Stimulated activated CD8-positive, alpha-beta memory T cell treated with anti-CD3 and anti-CD28 coated beads, Interleukin-2, amount 100 ng/mL, for 48 hours (primary cell): ENCODE data around the gene HIC1.

ENCODE experiments used
- DNase-seq, 2 donors: peaks; one replicate each; pipeline ENCODE4 v3.0.0-alpha.2; 2020; ENCODE audit warnings: low read depth in 2 of 2

Gene HIC1

DNA sequence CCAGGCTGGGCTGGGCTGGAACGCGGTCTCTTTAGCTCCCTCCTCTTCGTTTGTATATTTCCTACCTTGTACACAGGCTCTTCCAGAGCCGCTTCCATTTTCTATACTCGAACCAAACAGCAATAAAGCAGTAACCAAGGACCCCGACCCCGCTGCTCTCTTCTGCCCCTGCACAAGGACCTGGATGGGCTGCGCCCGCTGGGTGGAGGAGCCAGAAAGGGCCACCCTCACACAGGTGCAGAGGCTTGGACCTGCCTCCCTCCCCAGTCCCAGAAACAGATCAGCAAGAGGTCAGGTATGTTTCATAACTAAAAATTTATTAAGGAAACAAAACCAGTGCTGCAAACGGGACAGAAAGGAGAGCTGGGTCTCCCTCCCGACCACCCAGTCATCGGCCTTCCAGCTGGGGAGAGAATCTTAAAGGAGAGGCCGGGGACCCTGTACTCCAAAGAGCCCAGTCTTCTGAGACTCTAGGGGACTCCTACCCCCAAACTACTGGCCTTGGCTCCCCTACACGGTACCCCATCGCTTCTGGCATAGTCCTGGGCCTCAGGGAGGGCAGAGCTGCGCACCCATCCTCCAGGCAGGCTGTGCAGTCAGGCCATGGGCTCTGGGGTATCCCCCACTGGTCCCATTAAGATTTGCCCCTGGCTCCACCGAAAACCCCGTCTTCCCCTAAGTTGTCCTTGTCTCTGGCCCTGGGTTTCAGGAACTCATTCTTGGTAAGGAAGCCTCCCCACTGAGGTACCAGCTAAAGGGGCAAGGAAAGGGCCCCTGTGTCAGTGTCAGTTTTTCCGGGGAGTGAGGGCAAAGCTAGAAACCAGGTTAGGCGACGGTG lies 4.9 kb downstream of the HIC1 start:
- no peak for DNase-seq

DNA sequence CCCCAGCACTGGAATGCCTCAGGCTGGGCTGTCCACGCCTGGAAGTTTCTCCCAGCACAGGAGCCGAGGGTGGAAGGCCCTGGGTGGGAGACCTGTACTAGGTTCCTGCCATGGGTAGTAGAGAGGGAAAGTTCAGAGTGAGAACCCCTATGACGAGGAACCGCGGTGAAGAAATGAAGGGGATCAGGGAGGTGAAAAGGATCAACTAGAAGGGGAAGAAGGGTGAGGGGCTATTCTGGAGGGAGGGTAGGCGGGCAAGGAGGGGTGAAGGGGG lies 5.4 kb downstream of the HIC1 start:
- no peak for DNase-seq

DNA sequence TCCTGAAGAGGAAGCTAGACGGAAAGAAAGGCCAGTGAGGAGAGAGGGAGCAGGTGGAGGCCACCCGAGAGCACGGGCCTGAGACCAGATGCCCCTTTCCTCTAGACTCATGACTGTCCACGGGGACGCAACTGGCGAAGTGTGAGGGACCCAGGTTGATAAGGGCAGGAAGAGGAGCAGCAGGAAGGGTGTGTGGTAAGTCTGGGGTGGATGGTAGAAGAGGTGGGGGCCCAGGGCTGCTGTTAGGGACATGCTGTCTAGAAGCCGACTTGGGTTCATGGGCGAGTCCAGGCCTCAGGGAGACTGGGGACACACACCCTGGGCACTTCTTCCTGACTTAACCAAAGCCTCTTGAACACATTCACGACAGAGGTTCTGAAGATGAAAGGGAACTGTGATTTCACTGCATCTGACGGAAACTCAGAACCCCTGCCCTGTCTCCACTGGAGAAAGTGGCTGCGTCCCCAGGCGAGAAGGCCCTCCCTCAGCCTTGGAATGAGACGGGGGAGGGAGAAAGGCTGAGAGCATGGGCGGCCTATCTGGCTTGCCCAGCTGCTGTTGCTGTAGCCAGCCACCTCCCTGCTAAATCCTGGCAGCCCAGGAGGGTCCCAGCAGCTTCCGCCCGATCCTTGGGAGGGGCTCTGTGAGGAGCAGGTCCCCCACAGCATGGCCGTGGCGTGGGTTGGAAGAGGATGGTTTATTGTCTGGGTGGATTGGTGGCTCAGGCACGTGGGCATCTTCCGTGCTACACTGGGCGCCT lies 6.0 kb downstream of the HIC1 start:
- DNase-seq: no peak

DNA sequence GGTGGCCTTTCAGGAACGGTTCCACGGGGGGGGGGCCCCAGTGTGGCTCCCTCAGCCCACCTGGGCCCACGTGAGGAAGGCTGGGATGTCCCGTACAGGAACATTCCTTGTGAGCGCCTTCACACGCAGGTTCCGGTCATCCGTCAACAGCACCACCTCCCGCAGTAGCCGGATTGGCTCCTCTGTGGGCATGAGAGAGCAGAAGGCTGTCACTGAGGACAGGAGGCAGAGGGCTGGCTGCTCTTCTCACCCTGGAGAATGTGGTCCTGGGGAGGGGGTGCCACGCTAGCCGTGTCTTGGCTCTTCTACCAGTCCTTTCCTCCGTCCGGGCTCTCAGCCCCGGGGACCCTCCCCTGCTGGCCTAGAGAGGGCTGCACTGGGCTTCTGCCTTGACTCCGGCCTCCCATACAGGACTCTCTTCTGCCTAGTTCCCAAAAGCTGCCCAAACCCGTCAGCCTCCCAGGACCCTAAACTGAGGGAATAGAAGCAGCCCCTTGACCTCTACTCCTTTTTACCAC lies 6.6 kb downstream of the HIC1 start:
- DNase-seq: no peak

DNA sequence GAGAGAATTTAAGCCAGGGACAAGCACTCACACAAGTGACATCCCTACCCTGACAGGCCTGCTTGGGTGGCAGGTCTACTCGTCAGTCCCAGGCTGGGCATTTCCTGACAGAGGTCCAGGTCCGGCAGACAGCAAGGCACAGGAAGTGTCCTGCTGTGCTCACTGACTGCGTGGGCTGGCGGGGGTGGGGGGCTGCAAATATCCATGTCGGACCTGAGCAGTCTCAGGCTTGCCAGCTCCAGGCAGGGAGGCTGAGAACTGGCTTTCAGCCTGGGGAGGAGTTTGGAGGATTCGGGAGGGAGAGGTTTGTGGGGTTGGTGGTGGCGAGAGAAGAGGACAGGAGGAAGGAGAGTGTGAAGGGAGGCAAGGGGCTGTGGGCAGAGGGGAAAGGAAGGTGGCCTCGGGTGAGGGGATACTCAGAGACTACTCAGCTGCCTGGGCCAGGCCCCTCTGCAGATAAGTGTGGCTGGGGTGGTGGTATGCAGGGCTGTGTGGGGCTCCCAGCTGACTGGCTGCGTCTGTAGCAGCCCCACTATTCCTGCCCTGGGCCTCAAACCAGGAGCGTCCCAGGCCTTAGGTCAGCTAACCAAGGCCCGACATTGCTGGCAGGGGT lies 7.8 kb downstream of the HIC1 start:
- DNase-seq: no peak

DNA sequence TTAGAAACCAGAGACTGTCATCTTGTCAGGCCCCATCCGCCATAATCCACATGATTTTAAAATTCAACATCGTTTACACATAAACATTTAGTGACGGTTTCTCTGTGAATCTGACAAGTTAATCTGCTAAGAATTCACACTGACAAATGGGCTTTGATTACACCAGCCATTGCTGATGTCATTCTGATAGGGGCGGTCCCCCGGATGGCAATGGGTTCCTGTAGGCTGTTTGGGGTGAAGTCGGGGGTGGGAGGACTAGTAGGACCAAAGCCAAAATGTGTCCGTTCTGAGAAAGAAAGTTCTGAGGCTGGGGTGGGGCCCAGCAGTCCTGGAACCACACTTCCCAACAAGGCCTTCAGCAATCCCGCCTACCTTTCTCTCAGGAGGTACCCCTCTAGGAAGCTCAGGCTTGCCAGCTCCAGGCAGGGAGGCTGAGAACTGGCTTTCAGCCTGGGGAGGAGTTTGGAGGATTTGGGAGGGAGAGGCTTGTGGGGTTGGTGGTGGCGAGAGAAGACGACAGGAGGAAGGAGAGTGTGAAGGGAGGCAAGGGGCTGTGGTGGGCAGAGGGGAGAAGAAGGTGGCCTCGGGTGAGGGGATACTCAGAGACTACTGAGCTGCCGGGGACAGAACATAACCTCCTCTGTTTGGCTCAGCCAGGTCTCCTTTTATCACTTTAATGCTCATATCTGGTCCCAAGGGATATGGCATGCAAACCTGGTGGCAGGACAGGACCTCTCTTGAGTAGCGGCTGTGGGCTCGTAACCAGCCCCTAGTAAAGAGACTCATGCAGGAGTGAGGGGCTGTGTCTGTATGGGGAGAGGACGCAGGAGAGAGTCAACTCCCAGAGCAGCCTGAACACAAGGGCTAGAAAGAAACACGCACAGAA lies 8.6 kb downstream of the HIC1 start:
- no peak for DNase-seq

DNA sequence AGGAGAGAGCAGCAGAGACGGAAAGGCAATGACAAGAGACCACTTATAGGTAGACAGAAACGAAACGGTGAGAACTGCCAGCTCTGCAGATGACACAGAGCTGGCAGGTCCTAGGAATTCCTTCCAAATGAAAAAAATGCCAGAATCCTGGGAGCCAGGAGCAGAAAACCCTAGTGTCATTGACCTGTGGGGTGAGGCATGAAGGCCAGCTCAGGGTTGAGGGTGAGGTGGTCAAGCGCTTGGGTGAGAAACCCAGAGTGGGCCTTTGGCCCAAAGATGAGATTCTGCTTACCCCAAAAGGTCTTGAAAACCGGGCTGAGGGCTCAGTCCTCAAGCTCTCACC lies 9.2 kb downstream of the HIC1 start:
- no peak for DNase-seq

DNA sequence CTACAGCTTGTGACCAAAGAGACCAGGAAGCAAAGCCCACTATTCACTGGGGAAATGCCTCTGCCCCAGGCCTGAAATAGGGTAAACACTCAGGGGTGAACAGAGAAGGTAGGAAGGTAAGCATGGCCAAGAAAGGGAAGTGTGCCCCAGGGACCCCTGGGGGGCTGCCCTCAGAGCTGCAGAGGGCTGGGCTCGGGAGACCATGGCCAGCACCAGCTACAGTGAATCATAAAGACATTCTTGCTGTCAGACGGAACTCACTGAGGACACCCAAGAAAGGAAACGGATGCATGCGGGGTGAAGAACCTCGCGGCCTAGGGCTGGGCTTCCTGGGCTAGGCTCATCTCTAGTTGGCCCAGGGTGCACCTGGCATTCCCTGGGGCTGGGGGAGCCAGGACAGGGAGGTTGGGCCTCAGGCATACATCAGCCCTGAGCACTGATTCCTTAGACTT lies 9.6 kb downstream of the HIC1 start:
- no peak for DNase-seq

DNA sequence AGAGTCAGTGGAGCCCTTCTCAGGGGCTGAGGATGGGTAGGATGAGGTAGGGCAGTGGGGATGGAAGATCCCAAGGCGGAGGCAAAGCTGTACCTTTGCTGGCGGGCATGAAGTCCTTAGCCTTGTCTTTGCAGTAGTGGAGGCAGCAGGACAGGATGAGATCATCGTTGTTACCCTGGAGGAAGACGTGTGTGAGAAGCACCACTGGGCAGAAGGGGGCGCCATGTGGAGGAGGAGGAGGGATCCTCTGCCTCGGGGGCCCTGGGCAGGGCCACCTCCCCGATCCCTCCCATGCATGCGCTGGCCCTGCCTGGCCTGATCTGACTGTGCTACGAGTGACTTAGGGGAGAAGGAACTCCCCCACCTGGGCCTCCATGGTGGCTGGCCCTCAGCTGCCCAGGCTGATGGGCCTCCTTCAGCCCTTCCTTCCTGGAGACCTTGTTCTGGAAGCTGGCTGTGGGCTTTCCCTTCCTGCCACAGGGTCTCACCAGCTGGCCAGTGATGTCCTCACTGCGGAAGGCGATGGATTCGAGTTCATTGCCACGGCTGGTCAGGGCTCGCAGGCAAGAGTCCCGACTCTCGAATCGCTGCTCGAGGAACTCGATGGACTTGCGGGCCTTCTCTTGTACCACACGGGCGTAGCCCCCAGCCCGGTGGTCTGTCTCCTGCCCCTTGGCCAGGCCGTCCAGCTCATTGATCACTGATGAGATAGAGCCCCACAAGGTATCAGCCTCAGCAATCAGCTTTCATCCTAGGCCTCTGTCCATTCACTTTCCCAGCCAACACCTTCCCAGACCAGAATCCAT lies 10.3 kb downstream of the HIC1 start:
- peak in 1 of 2 donors; percentile 68 for DNase-seq

DNA sequence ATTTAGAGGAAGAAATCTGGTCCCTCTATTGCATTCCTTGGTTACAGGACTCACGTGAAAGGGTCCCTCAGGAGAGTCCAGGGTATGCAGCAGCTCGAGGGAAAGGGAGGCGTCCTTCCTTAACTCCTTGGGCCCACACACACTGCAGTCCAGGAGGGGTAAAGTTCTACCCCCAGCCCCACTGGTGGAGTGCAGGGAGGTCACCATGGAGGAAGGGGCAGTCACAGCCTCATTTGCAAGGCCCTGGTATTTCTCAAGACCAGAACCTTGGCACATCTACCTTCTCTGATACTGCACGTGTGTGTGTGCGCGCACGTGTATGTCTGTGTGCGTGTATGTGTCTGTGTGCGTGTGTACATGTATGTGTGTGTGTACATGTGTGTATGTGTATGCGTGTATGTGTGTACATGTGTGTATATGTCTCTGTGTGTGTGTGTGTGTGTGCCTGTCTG lies 11.1 kb downstream of the HIC1 start:
- DNase-seq: no peak

DNA sequence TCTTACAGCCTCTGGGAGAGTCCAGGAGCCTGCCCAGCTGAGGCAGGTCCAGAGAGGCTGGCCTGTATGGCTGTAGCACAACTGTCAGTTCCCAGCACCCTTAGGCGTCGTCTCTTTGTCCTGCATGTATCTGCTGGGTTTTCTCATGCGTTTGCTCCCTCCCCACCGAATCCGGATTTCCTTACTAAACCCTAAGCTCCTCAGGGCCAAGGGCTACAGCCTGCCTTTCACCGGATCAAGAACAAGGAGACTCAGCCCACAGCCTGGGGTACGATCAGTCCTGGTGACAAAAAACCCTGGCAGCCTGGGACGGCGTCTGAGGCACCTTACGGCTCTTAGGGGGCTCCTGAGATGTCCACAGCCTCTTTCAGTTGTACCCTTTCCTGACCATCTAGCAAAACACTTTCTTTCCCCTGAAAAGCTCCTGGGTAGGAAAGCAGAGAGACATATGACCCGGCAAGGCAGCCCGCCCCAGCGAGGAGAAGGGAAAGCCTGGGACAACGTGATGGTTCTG lies 12.2 kb downstream of the HIC1 start:
- DNase-seq: no peak

DNA sequence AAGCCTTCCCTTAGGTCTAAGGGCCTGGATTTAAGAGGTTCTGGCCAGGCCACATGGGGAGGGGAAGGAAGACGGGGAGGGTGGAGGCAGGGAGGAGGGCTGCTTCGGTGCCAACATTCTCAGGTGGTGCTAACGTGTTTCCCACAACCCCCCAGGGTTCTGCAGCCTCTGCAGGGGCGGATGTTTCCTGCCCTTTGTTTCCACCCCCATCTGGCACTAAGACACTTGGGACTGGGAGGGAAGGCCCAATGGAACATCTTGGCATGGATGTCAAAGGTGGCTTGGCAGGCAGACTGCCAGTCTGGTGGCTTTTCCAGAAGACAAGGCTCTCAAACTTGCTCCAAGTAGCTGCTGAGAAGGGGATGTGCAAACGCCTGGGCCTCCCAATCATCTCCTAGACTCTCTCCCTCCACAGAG lies 12.7 kb downstream of the HIC1 start:
- no peak for DNase-seq

DNA sequence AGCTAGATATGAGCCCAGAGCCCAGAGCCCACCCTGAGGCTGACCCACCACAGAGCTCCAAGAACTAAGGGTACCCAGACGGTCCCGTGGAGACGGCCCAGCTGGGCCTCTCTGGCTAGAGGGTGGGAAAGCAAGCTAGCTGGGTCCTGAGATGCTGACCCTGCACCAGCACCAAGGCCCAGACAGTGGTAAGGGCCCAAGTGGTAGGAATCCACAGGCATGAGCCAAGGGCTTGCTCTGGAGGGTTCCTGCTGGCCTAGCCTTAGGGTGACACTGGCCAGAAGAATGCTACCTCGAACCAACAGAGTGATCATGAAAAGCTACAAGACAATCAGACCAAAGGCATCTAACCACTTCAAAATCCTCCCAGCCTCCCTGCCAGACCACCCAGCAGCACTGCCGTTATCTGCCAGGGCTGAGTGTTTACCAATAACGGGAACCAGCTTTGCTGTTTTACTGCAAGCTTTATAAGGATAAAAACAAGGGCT lies 13.2 kb downstream of the HIC1 start:
- DNase-seq: no peak

DNA sequence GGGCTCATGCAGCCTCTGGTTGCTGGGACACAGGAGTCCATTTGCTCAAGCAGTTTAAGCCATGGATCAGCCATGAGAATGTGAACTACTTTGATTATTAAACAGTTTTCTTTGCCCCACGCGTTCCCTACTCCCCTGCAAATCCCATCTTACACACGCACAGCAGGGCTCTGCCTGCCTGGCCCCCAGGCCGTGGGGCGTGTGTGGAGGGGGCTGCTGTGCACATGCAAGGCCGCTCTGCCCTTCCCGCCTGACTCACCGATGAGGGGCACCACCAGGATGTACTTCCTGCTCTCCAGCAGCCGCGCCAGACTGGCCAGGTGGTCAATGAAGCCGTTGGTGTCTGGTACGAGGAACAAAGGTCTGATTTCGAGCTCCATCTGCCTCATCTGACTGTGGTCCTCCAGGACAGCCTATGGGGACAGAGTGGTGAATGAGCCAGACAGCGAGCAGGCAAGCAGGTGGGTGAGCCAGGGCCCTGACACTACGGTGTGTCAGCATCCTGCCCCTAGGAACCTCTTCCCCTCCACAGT lies 13.7 kb downstream of the HIC1 start:
- no peak for DNase-seq

DNA sequence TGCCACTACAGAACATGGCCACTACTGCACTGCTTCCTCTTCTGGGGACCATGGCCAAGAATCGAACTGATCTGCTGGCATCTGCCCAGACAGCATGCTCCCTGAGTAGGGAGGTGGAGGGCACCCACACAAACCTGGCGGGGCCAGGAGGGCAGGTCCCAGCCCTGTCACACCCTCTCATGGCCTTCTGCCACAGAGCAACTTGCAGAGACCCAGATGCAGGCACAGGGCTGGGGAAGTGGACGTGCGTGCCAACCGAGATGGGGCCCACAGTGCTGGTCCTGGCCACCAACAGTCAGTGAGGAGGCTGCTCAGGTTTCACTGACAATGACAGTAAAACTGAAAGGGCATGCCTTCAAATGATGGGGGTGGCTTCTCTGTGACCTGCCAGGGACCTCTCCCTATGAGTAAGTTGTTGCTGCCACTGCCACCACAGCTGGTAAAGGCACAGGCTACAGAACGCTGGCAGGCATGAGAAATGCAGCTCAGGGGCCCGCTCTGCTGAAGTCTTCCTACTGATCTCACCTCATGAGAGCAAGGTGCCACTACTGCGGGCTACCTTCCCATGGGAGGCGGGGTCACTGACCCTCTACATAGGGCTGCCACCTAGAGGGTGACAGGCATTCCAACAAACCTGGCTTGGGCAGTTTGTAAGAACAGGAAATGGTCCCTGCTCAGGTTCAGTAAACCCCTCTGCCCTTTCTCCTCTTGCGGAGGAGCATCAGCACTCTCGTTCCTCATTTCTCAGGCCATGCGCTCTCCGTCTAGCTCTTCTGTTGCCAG lies 15.5 kb downstream of the HIC1 start:
- DNase-seq: peak in 1 of 2 donors; percentile 69

DNA sequence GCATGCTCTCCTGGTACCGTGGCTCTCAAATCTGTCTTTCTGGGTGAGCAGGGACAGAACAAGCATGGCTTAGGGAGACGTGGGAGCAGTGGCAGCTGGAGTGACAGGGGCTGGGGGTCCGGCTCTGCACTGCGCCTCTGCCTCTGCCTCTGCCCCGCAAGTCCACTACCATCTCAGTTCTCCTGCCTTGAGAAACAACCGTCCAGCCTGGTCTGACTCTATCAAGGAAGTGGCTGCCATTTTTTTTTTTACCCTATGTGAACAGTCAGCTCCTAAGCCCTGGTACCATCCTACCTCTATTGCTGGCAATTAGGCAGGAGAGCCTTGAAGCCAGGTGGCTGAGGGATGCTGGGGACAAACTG lies 16.1 kb downstream of the HIC1 start:
- no peak for DNase-seq

DNA sequence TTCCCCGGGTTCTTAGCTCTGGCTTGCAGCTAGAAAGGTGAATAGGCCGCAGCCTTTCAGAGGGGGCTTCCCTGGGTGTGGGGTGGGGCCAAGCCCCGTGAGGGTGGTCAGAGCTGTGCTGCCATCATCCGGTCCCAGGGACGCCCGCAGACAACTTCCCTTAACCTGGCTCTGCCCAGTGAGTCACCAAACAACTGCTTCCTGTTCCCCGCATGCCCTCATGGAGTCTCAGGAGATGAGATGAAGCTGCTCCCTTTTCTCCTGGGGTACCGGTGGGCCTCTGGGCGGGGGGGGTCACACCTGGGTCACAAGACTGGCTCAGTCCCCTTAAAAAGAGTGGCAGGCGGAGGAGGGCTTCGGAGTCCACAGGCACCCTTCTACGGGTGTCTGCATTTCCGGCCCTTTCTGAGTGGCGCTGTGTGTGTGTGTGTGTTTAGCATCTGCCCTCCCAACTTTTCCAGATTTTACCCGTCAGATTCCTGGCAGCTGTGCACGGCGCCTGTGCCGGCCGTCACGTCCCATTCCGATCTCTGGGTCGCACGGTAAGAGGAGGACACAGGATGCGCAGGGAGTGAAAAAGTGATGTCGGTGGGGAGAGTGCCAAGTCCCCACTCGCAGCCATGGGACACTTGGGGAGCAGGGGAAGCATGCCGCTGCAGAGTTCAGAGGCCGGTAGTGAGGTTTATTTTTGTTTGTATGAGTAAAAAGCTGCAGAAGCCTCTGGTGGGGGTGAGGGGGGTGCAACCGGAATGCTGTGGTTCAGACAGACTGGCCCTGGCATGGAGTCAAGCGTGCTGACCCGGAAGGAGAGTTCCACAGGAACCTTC lies 16.8 kb downstream of the HIC1 start:
- DNase-seq: no peak

DNA sequence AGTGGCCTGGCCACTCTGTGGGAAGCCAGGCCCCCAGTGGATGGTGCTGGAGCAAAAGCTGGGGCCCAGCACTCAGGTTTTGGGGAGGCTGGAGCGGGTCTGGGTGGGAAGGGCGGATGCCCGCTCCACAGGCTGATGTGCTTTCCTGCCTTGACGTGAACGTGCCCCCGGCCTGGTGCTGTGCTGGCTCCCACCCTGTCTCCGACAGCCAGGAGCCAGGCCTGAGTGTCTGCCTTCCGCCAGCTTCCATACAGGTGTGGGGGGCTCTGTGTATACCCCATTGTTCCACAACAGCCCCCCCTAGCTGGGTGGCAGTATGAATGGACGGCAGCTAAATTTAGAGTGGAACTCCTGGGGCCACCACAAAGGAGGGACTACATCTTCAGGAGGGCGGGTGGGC lies 20.0 kb downstream of the HIC1 start:
- no peak for DNase-seq
